ENCODE data around the gene ANO4. TPM values are rescaled to one million over a fixed set of nuclear protein-coding genes. Genes with fewer than 3 reads are reported as not detected.

The ANO4 gene
- total and polyA plus RNA-seq, 9 donors = 1.8 to 13.1 (median 5.6) TPM

GRCh38 chr12:101165319-101165718 is 370.7 kb downstream of the ANO4 start:
- 63 to 67% (median 66%) methylated on average over 4 of the region's 4 CpGs for WGBS, 3 donors
- Histone ChIP-seq H3K4me1 (ENCODE audit: insufficient read depth) (no peaks in the 10 kb centered on the region), H3K36me3 (no peaks in the 10 kb centered on the region), H3K27me3 (no peaks in the 10 kb centered on the region), H3K4me3 (no peak overlapping the region), H3K9me3 (no peaks in the 10 kb centered on the region), H3K27ac (no peak overlapping the region)
- TF ChIP-seq POLR2A (IDR thresholded peaks at IDR 0.05) (no peak), CTCF (IDR thresholded peaks at IDR 0.05) (no peak), EP300 (IDR thresholded peaks at IDR 0.05) (no peak)
- DNase-seq = no peak
- intact Hi-C loops (cut with DNase I) = no loop called here

GRCh38 chr12:101166866-101167265 is 372.3 kb downstream of the ANO4 start:
- DNase-seq = no peak
- TF ChIP-seq CTCF (IDR thresholded peaks at IDR 0.05) (no peak), EP300 (IDR thresholded peaks at IDR 0.05) (no peak), POLR2A (IDR thresholded peaks at IDR 0.05) (no peak)
- Histone ChIP-seq H3K27me3 (no peaks in the 10 kb centered on the region), H3K36me3 (no peaks in the 10 kb centered on the region), H3K27ac (no peak overlapping the region), H3K9me3 (no peaks in the 10 kb centered on the region), H3K4me3 (no peak overlapping the region), H3K4me1 (ENCODE audit: insufficient read depth) (no peaks in the 10 kb centered on the region)
- intact Hi-C loops (cut with DNase I) = no loop called here
- 17 to 37% (median 32%) methylated on average over 5 of the region's 5 CpGs for WGBS, 3 donors

DNA sequence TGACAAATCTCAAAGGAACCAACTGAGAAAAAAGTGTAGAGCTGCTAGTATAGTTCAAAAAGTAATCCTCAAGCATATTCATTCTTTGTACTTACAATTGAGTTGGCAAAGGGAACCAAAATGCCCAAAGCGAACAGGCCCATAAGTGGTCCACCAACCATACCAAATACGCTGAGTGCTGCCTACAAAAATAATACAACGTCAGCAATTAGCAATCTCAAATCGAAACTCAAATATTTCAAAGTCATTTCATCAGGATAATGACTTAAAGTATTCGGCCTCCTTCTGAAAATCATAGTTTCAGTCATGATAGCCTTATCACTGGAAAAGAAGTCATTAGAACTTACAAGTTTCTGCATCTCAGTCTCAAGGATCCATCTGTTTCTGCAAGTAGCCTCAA is 373.4 kb downstream of the ANO4 start:
- TF ChIP-seq POLR2A (IDR thresholded peaks at IDR 0.05) = no peak
- TF ChIP-seq CTCF (IDR thresholded peaks at IDR 0.05) = no peak
- no peak for TF ChIP-seq EP300 (IDR thresholded peaks at IDR 0.05)
- no peak for DNase-seq
- intact Hi-C loops (cut with DNase I) = no loop called here

DNA sequence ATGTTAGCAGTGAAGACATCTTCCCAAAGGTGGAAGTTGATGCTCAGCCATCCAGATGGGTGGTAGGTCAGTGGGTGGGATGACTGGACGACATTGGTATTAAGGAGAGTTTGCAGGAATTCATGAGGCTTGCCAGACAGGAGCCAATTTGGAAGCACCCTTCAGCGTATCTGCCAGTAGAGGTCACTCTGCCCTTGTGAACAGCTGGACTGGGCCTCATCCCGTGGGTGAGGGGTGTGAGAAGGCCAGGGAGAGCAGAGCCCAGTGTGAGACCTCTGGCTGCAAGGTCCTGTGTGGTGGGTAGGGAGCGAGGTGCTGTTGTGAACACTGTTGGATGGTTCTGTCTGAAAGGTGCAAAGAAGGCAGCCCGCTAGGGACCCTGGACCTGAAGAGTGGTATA is 377.7 kb downstream of the ANO4 start:
- H3K4me1 ChIP-seq (ENCODE audit: insufficient read depth) = no peaks in the 10 kb centered on the region
- H3K27me3 ChIP-seq = no peaks in the 10 kb centered on the region
- no peak overlapping the region for H3K4me3 ChIP-seq
- no peak for DNase-seq
- intact Hi-C loops (cut with DNase I) = no loop called here
- 57 to 60% (median 58%) methylated on average over 5 of the region's 5 CpGs for WGBS, 3 donors
- no peak overlapping the region for H3K27ac ChIP-seq
- H3K36me3 ChIP-seq = no peaks in the 10 kb centered on the region
- no peaks in the 10 kb centered on the region for H3K9me3 ChIP-seq
- TF ChIP-seq EP300 (IDR thresholded peaks at IDR 0.05) (no peak), CTCF (IDR thresholded peaks at IDR 0.05) (no peak), POLR2A (IDR thresholded peaks at IDR 0.05) (no peak)

More for the DNA sequence above, 373.4 kb downstream of the ANO4 start:
- Histone ChIP-seq H3K27me3 (no peaks in the 10 kb centered on the region), H3K9me3 (no peaks in the 10 kb centered on the region), H3K4me3 (no peak overlapping the region), H3K4me1 (ENCODE audit: insufficient read depth) (no peaks in the 10 kb centered on the region), H3K27ac (no peak overlapping the region), H3K36me3 (no peaks in the 10 kb centered on the region)
- WGBS, 3 donors = 92 to 97% (median 95%) methylated on average over 5 of the region's 5 CpGs

Measured in ovary (tissue), 9 donors.